Fibroblast of mammary gland (primary cell): ENCODE data around the gene HERPUD1.

Experiments
- DNase-seq: peaks from one replicate; pipeline ENCODE4 v3.0.0-alpha.2; 2010; ENCODE audit warnings: low read depth
- H3K4me3 ChIP-seq: 2 replicates; pipeline ENCODE4 v1.5.1; 2011; ENCODE audit warnings: low read depth, mild to moderate bottlenecking, low read length, moderate library complexity; ENCODE audit not compliant: control insufficient read depth
- CTCF ChIP-seq: conservative IDR thresholded peaks from 2 replicates; pipeline ENCODE4 v1.5.1; 2011; ENCODE audit warnings: low read depth, low read length, inconsistent platforms; ENCODE audit not compliant: control insufficient read depth, insufficient read depth

Gene HERPUD1

GRCh38 chr16:56888806-56889205, 43.1 kb upstream of the HERPUD1 start:
- TF ChIP-seq CTCF, result no peak
- no peak overlapping the region for H3K4me3 ChIP-seq
- DNase-seq, result no peak

- TF ChIP-seq CTCF, result no peak
Observed at GRCh38 chr16:56889206-56889605, 42.7 kb upstream of the HERPUD1 start.

GRCh38 chr16:56891685-56892084, 40.3 kb upstream of the HERPUD1 start:
- H3K4me3 ChIP-seq, result no peak overlapping the region
- no peak for TF ChIP-seq CTCF
- DNase-seq, result no peak

More at GRCh38 chr16:56889206-56889605, 42.7 kb upstream of the HERPUD1 start:
- H3K4me3 ChIP-seq, result no peak overlapping the region
- DNase-seq, result no peak

GRCh38 chr16:56892705-56893104, 39.2 kb upstream of the HERPUD1 start:
- DNase-seq, result no peak
- no peak for TF ChIP-seq CTCF
- H3K4me3 ChIP-seq, result no peak overlapping the region

GRCh38 chr16:56894331-56894917, 37.5 kb upstream of the HERPUD1 start:
- TF ChIP-seq CTCF, result no peak
- DNase-seq, result no peak
- no peak overlapping the region for H3K4me3 ChIP-seq

- no peak for TF ChIP-seq CTCF
- no peak for DNase-seq
- no peak overlapping the region for H3K4me3 ChIP-seq
Observed at GRCh38 chr16:56895813-56896212, 36.1 kb upstream of the HERPUD1 start.

- H3K4me3 ChIP-seq, result no peak overlapping the region
- DNase-seq, result no peak
- no peak for TF ChIP-seq CTCF
Observed at GRCh38 chr16:56896244-56896643, 35.7 kb upstream of the HERPUD1 start.
